Mammary epithelial cell (primary cell): ENCODE data around the gene SDCCAG8.

Experiments
- CTCF ChIP-seq, 2 donors: IDR thresholded peaks in 1 of 2; conservative IDR thresholded peaks in 1 of 2; 2 replicates each; pipeline ENCODE4 v1.5.1; 2011 to 2012; ENCODE audit warnings: inconsistent platforms in 2 of 2, low read length in 2 of 2, mild to moderate bottlenecking in 2 of 2, control low read depth in 1 of 2, low read depth in 1 of 2; ENCODE audit not compliant: insufficient read depth in 1 of 2; ENCODE audit errors: extremely low read depth in 1 of 2
- EZH2 ChIP-seq: IDR thresholded peaks from 2 replicates; pipeline ENCODE4 v1.6.1; 2012; ENCODE audit warnings: low read length, inconsistent platforms, borderline replicate concordance

GRCh38 chr1:243313635-243314536, 58.0 kb downstream of the SDCCAG8 start:
- TF ChIP-seq CTCF (conservative IDR thresholded peaks at IDR 0.05 in 1 of 2, IDR thresholded peaks at IDR 0.05 in 1 of 2; ENCODE audit: extremely low read depth in 1 of 2, insufficient read depth in 1 of 2, low read depth in 1 of 2, low read length in 2 of 2), result no peak
- TF ChIP-seq EZH2, result no peak
